Skin of body (tissue), 2 donors: ENCODE measurements around the gene LYSMD1. TPM values are rescaled to one million over a fixed set of nuclear protein-coding genes. Genes with fewer than 3 reads are reported as not detected.
A peak's percentile ranks its signal among the peaks of the same experiment; 100 is the strongest.

Experiments
- DNase-seq: peaks from one replicate; lab custom pipeline; 2025; lab: John Stamatoyannopoulos, UW
- total RNA-seq: library from RNA; depleted of rRNA; stranded (reverse); fragments of >200 nt; gene quantifications from one replicate; pipeline ENCODE4 v1.2.3, GENCODE V29; 2014

The LYSMD1 gene
- total RNA-seq, 1 donor from 2014 or later: 7.3 TPM

- no peak for DNase-seq
Measured at GRCh38 chr1:151175863-151176262, 10.2 kb upstream of the LYSMD1 start, which contains the start of gene TMOD4. TSS of gene TMOD4 (minus strand) at chr1:151175981. CDS start at chr1:151174875, 1,106 bp downstream.

DNA sequence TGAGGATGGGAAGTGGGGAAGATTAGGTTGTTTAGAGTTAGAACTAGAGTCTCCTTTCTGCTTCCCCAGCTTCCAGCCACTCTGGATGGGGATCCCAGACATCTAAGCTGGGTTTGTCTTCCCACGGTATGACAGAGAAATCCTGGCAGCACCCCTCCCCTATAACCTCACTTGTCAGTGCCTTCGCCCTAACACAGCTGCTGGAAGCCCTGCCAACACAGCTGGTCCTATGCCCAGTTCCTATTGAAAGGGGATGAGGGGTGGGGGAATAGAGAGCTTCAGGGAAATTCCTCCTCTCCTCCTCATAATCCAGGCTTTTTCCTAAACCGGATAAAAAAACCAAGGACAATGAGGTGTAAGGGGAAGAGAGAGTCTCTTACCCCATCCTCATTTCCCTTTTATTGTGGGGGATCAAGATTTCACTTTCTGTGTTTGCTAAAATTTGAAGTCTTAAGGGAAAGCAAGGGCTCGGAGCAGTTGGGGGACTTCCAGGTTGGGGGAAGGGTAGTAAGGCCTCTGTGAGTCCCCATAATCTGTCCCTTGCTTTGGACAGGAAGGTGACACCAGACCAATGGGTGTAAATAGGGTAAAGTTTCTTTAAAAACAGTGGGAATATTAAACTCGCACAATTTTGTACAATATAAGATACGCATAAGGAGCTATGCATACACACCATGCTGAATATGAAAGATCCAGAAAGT, 9.5 kb upstream of the LYSMD1 start:
- DNase-seq: no peak

GRCh38 chr1:151171190-151171589, 5.5 kb upstream of the LYSMD1 start:
- DNase-seq: no peak

GRCh38 chr1:151167116-151167515, 1.4 kb upstream of the LYSMD1 start:
- DNase-seq: no peak

DNA sequence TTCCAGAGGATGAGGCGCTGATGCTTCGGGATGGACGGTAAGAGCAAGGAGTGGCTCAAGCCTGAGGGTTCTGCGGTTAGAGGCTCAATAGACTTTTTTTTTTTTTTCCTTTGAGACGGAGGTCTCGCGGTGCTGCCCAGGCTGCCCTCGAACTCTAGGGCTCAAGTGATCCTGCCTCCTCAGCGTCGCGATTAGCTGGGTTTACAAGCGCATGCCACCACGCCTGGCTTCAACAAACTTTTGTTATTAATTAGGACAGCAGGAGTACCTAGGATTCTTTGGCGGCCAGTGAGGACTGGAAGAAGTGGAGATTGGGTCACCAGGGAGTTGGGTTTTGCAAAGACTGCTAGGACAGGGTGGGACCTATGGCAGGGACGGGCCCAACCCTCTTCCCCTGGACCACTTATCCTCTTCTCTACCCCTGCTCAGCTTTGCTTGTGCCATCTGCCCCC, 829 bp upstream of the LYSMD1 start:
- DNase-seq: no peak

- peak; percentile 91 for DNase-seq
Measured at GRCh38 chr1:151165281-151165737, 393 bp downstream of the LYSMD1 start.

DNA sequence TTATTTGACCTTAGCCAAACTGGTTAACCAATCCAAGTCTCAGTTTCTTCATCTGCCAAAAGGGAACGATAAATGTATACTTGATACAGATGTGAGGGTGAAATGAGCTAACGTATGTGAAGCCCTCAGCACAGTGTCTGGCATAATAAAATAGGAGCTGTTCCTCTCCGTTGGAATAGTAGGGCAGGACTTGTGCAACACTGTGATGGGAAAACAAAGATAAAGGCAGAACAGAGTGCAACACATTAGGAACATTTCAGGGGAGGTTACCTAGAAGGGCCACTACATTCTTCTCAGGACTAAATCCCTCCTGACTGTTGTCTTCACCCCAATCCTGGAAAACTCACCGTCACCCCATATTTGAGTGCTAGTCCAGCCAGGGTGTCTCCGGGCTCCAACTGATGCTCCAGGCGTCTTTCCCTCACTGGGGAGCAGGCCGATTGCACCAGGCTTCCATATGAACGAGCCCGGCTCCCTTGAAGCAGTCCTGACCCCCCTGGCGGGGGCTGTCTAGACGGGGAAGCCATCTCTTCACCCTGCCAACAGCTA, 896 bp downstream of the LYSMD1 start:
- no peak for DNase-seq

DNA sequence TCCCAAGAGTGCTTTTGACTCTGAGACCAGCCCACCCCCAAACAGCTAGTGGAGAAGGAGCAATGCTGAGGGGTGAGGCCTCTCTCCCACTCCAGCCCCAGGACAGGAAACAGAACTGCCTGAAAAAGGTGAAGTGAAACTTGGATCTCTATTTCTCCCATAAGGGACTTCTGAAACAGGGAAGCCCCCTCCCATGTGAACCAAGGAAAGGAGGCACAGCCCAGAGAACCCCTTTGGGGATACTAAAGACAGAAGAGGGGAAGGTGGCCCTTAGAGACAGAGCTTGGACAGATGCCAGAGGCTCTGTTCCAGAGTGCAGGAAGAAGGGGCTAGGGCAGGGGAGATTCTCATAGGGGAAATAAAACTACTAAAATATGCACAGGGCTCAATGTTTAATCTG, 6.3 kb downstream of the LYSMD1 start:
- DNase-seq: no peak

DNA sequence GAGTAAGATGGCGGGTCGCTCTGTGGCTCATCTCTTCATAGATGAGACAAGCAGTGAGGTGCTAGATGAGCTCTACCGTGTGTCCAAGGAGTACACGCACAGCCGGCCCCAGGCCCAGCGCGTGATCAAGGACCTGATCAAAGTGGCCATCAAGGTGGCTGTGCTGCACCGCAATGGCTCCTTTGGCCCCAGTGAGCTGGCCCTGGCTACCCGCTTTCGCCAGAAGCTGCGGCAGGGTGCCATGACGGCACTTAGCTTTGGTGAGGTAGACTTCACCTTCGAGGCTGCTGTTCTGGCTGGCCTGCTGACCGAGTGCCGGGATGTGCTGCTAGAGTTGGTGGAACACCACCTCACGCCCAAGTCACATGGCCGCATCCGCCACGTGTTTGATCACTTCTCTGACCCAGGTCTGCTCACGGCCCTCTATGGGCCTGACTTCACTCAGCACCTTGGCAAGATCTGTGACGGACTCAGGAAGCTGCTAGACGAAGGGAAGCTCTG, 6.9 kb downstream of the LYSMD1 start:
- no peak for DNase-seq

DNA sequence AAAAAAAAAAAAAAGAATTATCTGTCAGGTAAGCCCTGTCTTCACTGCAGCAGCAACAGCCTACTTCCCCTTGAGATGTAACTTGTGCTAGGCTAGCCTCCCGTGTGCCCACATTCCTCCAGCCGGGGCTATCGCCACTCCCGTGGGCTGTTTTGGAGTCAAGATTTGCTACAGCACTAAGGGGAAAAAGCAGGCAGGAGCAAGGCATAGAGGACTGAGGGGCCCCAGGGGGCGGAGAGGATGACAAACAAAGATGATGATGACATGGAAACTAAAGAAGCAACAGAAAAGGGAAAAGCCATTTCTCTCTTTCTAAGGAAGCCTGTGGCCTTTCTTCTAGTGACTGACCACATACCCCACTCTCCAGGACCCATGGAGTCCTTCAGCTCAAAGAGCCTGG, 7.4 kb downstream of the LYSMD1 start:
- no peak for DNase-seq

GRCh38 chr1:151157067-151157531, 8.6 kb downstream of the LYSMD1 start:
- no peak for DNase-seq

DNA sequence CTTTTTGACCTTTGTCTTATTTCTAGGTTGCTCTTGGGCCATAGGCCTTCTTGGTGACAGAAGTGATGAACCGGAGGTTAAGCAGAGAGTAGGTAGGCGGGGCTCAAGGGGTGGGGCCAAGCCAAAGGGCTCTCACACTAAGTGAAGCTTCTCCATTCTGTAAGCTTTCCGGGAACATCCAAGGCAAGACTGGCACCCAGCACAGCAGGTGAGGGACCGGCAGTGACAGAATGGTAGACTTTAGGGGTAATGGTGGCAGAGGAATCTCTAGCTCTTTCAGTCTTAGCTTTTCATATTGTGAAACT, 9.2 kb downstream of the LYSMD1 start, which contains the start of gene TNFAIP8L2:
Gene TNFAIP8L2, plus strand, starts transcription at position 135 of the 305 bp plus-strand sequence. CDS start 2,049 bp downstream, outside the sequence.
- DNase-seq: no peak

DNA sequence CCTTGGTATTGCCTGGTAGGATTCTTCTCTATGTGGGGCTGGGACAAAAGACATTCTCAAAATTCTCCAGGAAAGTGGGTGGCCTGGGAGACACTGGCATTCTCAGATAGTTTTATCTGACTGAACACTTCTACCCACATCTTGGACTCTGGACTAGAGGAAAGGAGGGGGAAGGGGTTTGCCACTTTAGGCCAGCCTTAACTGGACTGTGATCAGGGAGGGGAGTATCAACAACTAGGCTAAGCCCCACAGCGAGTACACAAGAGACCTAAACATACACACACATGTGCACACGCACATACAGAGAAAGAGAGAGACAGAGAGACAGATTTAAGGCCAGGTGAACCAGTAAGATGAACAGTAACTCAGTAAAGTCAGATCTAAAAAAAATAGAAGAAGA, 18.0 kb downstream of the LYSMD1 start:
- DNase-seq: no peak

DNA sequence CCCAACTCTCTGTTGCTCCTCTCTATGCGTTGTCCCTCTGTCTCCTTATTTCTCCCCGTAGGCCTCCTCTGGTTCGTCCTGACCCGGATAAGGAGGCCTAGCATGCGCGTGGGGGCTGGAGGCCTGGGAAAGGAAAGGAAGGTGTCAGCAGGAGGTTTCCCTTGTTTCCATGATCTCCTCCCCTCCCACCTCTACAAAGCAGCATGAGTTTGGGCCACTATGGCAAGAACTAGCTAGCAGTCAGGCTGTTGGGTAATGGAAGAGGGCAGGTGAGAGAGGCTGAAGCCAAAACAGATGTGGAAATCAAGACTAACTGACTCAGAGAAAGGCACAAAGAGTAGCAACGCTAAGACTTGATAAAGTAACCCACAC, 18.6 kb downstream of the LYSMD1 start:
- no peak for DNase-seq

GRCh38 chr1:151146412-151147131, 19.1 kb downstream of the LYSMD1 start, which contains the start of gene SEMA6C:
TSS of gene SEMA6C (minus strand) at chr1:151146631. CDS start at chr1:151142621, 4,010 bp downstream.
- DNase-seq: peak; percentile 89

DNA sequence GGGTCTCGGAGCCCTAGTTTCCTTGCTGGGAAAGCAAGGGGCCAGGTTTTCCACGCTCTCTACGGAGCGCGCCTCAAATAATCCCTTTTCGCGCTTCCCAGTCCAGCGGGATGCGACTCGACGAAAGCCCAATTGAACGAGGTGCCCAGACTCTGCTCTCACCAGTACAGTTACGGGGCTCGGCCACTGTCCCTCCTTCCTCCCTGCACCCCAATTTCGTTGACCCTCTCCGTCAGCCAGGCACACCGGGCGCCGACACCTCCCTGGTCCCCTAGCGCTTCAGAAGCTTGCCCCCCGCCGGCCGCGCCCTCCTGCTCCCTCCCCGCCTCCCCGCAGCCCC, 19.7 kb downstream of the LYSMD1 start:
- DNase-seq: no peak

GRCh38 chr1:151145304-151146071, 20.2 kb downstream of the LYSMD1 start:
- no peak for DNase-seq

DNA sequence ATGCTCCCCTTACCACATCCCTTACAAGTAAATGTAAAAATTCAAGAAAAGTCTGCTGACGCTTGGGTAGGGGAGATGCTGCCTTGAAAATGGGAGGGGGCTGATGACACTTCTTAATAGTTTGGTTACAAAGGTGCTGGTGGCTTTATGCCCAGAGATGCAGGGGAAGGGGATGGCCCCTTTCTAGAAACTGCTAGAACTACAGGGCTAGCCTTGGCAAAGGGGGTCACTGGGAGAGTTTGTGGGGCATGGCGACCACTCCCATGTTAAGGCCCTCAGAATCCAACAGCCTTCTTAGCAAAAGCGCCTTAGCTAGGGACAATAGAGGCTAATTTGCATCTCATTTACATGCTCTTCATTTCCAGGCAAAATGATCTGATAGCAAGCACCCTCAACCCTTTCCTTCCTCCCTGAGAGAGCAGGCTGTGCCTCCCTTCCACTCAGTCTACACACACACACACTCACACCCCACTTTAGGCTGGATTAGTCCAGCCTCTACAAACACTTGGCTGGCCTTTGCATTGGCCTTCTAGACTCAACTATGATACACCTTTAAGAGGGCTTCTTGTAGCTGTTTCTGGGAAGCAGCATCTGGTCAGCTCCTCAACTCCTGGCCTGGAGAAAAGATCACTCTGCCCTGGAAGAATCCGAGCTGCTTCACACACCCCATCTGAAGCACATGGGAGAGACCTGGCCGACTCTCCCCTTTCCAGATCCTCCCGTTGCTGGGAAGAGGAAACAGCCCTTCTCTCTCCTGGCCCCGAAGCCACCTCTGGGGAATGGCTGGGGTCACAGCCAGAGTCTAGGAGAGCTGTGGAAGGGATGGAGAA, 21.0 kb downstream of the LYSMD1 start:
- DNase-seq: peak; percentile 17

- no peak for DNase-seq
Measured at GRCh38 chr1:151143986-151144385, 21.7 kb downstream of the LYSMD1 start.

DNA sequence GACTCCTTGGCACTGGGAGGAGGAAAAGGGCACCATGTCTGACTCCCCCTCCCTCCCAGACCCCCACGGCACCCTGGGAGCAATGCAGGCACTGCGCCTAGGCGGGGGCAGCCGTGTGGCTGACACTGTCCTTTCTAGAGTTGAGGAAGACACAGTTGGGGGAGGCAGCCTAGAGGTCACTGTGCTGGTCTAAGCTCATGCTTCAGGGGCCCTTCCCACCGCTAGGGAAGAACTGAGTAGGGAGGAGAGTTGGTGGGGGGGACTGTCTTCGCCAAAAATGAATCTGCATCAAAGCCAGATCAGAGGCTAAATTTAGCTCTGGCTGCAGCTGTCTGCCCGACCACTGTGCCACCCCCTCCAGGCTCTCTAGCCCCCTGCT, 22.7 kb downstream of the LYSMD1 start:
- no peak for DNase-seq
